Psoas muscle (tissue), 8 donors: Measurements from ENCODE around the gene CDH4. TPM values are rescaled to one million over a fixed set of nuclear protein-coding genes. Genes with fewer than 3 reads are reported as not detected.

Source experiments
- ATAC-seq, 4 donors: fragments of 200-7000 bp; cut with Tn5 transposase; one replicate each; pipeline ENCODE4 v1.9.1; 2020; ENCODE audit warnings: moderate library complexity in 3 of 4, mild to moderate bottlenecking in 2 of 4
- DNase-seq, 2 donors: peaks; one replicate each; pipeline ENCODE4 v3.0.0-alpha.2; 2020
- H3K27ac ChIP-seq: fragments of 200-600 bp; one replicate; pipeline ENCODE4 v1.8.0; 2022
- H3K27me3 ChIP-seq, 3 donors: fragments of 200-600 bp in 1 of 3; one replicate each; pipeline versions ENCODE4 v1.6.1 to v1.8.0; 2013 to 2022; ENCODE audit warnings: low read length in 2 of 3, mild to moderate bottlenecking in 2 of 3, moderate library complexity in 1 of 3; ENCODE audit not compliant: insufficient read depth in 3 of 3
- H3K36me3 ChIP-seq, 2 donors: fragments of 200-600 bp in 1 of 2; one replicate each; pipeline versions ENCODE4 v1.6.1 to v1.8.0; 2013 to 2022; ENCODE audit warnings: low read depth in 1 of 2, mild to moderate bottlenecking in 1 of 2, moderate library complexity in 1 of 2; ENCODE audit not compliant: insufficient read depth in 1 of 2
- H3K4me1 ChIP-seq: fragments of 200-600 bp; one replicate; pipeline ENCODE4 v1.8.0; 2022
- H3K4me3 ChIP-seq: fragments of 200-600 bp; one replicate; pipeline ENCODE4 v1.8.0; 2022; ENCODE audit warnings: mild to moderate bottlenecking
- H3K9me3 ChIP-seq: fragments of 200-600 bp; one replicate; pipeline ENCODE4 v1.8.0; 2022
- WGBS, 3 donors: extraction: QIAGEN DNeasy Blood & Tissue Kit; methylation state at CpG; one replicate each; pipeline versions ENCODE4 v1.1.6 to v1.1.7; 2013; 5-methylcytosine and 5-hydroxymethylcytosine counted together
- intact Hi-C, 2 donors: fragments of 100-400 bp; cut with DNase I; formaldehyde crosslinking; loops; one replicate each; pipeline versions ENCODE4 v1.11.0 to v1.14.2; 2022
- polyA plus RNA-seq, 3 donors: library from polyadenylated mRNA; stranded (reverse); fragments of 200-250 nt; gene quantifications; one replicate each; pipeline ENCODE4 v1.2.3, GENCODE V29; 2013
- total RNA-seq, 4 donors: library from RNA; stranded (reverse); fragmentation: NEBNext Ultra II Directional in 2 of 4; extraction: Animal tissue kit (Norgen Biotek cat#: 25700) in 2 of 4; gene quantifications; one replicate each; pipeline versions ENCODE4 v1.2.1 to v1.2.4, GENCODE V29; 2021 to 2023
- TF ChIP-seq, protein P1 (sequence below): fragments of 200-600 bp; IDR thresholded peaks from one replicate; pipeline ENCODE4 v1.8.0; 2022; ENCODE audit warnings: antibody characterized with exemption
- donor health status: healthy with polysubstance abuse.
- donor health status: DM: no; HTN: no; CAD: no; lungs with moderate emphysema.
- donor health status: Bipolar disorder and iron deficiency.
- donor health status: healthy.
- donor health status: DM: yes; HTN: yes; CAD: no.
- donor health status: DM: no; HTN: no; CAD: no.
- donor health status: DM: no; HTN: no; CAD: no.
- donor health status: DM: yes; HTN: yes; CAD: no.

The CDH4 gene
- total and polyA plus RNA-seq, 7 donors, result 0.26 to 1.0 (median 0.34) TPM

DNA sequence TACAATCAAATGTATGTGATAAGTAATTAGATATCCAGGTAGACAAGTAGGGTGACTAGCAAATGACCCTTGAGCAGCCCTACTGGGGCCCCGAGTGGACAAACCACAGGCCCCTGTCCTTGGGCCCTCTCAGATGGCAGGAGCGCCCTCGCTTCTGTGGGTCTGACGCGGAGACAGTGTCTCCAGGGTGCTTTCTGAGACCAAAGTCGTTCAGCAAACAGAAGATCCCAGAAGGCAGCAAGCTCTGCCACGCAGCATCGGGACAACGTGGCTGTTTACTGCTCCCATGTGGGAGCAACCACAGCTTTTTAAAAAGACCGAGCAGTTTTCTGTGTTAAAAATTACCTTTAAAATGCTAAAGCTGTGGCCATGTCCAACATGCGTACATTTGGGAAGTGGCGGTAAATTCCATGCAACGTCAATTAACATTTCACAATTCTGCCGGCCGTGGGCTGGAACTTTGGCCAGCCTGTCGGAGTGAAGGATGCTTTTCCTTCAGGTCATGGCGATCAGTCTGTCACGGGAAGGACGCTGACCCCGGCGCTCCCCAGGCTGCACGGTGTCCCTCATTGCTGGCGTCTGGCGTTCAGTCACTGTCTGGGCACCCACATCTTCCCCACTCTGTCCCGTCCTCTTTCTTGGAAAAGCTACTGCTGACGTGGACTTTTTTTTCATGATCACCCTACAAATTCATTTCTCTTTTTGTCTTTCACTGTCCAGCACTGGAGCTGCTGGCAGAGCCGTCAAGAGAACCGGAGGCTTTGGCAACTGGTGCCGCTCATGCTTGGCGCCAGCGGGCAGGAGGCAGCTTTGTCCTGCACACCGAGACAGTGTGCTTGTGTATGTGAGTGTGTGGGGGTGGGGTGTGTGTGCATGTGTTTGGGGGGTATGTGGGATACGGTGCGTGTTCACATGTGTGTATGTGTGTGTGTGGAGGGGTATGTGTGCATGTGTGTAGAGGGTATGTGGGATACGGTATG, 293.1 kb downstream of the CDH4 start:
- Histone ChIP-seq H3K27me3 (peaks cover 0 to 2% (median 0%) of the 10 kb centered on the region in 3 donors), H3K4me3 (no peak overlapping the region), H3K9me3 (no peaks in the 10 kb centered on the region), H3K27ac (no peak overlapping the region), H3K36me3 (no peaks in the 10 kb centered on the region), H3K4me1 (no peaks in the 10 kb centered on the region)
- DNase-seq, result no peak
- 53 to 70% (median 55%) methylated on average over 35 of the region's 35 CpGs for WGBS, 3 donors
- intact Hi-C loops, result no loop called here
- TF ChIP-seq, protein P1, sequence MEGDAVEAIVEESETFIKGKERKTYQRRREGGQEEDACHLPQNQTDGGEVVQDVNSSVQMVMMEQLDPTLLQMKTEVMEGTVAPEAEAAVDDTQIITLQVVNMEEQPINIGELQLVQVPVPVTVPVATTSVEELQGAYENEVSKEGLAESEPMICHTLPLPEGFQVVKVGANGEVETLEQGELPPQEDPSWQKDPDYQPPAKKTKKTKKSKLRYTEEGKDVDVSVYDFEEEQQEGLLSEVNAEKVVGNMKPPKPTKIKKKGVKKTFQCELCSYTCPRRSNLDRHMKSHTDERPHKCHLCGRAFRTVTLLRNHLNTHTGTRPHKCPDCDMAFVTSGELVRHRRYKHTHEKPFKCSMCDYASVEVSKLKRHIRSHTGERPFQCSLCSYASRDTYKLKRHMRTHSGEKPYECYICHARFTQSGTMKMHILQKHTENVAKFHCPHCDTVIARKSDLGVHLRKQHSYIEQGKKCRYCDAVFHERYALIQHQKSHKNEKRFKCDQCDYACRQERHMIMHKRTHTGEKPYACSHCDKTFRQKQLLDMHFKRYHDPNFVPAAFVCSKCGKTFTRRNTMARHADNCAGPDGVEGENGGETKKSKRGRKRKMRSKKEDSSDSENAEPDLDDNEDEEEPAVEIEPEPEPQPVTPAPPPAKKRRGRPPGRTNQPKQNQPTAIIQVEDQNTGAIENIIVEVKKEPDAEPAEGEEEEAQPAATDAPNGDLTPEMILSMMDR, result no peak
- no peak for ATAC-seq

DNA sequence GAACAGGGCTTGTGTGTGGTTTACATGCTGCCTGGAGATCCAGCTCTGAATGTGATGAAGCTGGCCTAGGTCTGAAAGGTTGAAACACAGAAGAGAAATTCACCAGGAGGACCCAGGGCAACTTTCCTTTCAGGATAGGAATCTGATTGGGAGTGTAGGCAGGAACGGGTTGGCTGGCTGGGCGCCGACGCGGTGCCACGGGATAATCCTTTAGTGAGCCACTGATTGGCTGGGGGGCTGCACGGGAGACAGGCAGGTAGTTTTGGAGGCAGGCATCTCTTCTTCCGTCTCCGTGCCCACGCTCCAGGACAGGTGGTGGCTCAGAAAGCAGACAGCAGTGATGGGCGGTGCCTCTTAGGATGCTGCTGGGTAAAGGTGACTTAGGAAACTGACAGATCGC, 294.6 kb downstream of the CDH4 start:
- Histone ChIP-seq H3K36me3 (no peaks in the 10 kb centered on the region), H3K27ac (no peak overlapping the region), H3K9me3 (no peaks in the 10 kb centered on the region), H3K4me3 (no peak overlapping the region), H3K4me1 (no peaks in the 10 kb centered on the region), H3K27me3 (peaks cover 0 to 2% (median 0%) of the 10 kb centered on the region in 3 donors)
- TF ChIP-seq, protein P1, result no peak
- DNase-seq, result no peak
- ATAC-seq, result no peak
- intact Hi-C loops, result no loop called here
- 82 to 92% (median 89%) methylated on average over 12 of the region's 12 CpGs for WGBS, 3 donors

DNA sequence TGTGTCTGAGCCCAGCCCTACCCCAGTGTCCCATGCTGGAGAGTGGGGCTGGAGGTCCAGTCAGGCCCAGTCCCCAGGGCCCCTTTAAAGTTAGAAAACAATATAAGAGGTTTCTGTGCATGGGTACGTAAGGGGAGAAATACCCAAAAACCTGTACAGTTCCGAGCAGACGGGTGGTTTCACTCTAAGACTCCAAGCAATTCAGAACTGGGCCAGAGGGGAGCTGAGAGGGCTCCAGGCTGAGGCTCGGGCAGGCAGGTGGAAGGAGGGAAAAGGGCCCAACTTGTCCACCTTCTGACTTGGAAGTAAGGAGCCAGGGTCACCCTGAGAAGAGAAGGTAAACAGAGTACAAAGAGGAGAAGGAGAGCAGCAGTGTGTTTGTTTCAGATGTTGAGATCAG, 296.0 kb downstream of the CDH4 start:
- no peak for ATAC-seq
- no peak overlapping the region for H3K4me3 ChIP-seq
- H3K9me3 ChIP-seq, result no peaks in the 10 kb centered on the region
- H3K27ac ChIP-seq, result no peak overlapping the region
- H3K36me3 ChIP-seq, result no peaks in the 10 kb centered on the region
- TF ChIP-seq, protein P1, result no peak
- no peak for DNase-seq
- H3K4me1 ChIP-seq, result no peaks in the 10 kb centered on the region
- peaks cover 0 to 2% (median 0%) of the 10 kb centered on the region in 3 donors for H3K27me3 ChIP-seq
- intact Hi-C loops, result no loop called here
- WGBS, 3 donors, result 83 to 93% (median 85%) methylated on average over 4 of the region's 4 CpGs

DNA sequence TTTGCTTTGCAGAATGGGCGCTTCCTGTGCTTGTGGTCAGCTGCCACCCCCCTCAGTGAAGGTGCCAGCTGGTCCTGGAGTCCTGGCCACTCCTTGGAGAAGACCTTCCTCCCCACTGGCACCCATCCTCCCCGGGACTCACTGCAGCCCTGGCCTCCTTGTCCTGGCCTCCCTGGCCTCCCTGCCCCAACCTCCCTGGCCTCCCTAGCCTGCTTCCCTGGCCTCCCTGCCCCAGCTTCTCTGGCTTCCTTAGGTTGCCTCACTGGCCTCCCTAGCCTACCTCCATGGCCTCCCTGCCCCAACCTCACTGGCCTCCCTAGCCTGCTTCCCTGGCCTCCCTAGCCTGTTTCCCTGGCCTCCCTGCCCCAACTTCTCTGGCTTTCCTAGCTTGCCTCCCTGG, 297.8 kb downstream of the CDH4 start:
- ATAC-seq (no peak), DNase-seq (no peak)
- H3K27ac ChIP-seq, result no peak overlapping the region
- no peak overlapping the region for H3K4me3 ChIP-seq
- H3K36me3 ChIP-seq, result no peaks in the 10 kb centered on the region
- no peaks in the 10 kb centered on the region for H3K27me3 ChIP-seq
- H3K4me1 ChIP-seq, result no peaks in the 10 kb centered on the region
- H3K9me3 ChIP-seq, result no peaks in the 10 kb centered on the region
- TF ChIP-seq, protein P1, result no peak
- intact Hi-C loops, result no loop called here
- 86 to 89% (median 88%) methylated on average over 2 of the region's 2 CpGs for WGBS, 3 donors
